H1 (cell line): Measurements from ENCODE around the gene VPS51. TPM values are rescaled to one million over a fixed set of nuclear protein-coding genes. Genes with fewer than 3 reads are reported as not detected.

Experiments used
- CTCF ChIA-PET: fragments of 300-600 bp; sonication (Branson Sonifier 250); formaldehyde crosslinking; loops from one replicate; lab custom pipeline; 2021; ENCODE audit not compliant: partially characterized antibody; lab: Charles Lee
- POLR2A ChIA-PET: fragments of 300-600 bp; sonication (Branson Sonifier 250); formaldehyde crosslinking; loops from one replicate; lab custom pipeline; 2021; ENCODE audit warnings: inconsistent platforms; ENCODE audit not compliant: partially characterized antibody; lab: Charles Lee
- DNase-seq, 2 experiments: peaks; one replicate each; pipeline versions ENCODE4 v3.0.0 to v3.0.0-alpha.2; 2010 to 2022; ENCODE audit warnings: low spot score in 2 of 2, low read depth in 1 of 2, mixed read lengths in 1 of 2
- FAIRE-seq: peaks from 2 replicates; lab custom pipeline; 2011; peaks lifted over from hg19 to GRCh38; lab: Jason Lieb, UNC
- H2AFZ ChIP-seq: 2 replicates; pipeline ENCODE4 v1.8.1; 2012; ENCODE audit warnings: low read length, inconsistent platforms
- H2AK5ac ChIP-seq: 2 replicates; pipeline ENCODE4 v1.6.1; 2013; ENCODE audit warnings: low read depth, low read length
- H2BK120ac ChIP-seq: replicated peaks from 2 replicates; pipeline ENCODE3; 2013; ENCODE audit warnings: low read depth, low read length, inconsistent platforms
- H2BK12ac ChIP-seq: 2 replicates; pipeline ENCODE4 v1.6.1; 2013; ENCODE audit warnings: low read depth, low read length
- H2BK15ac ChIP-seq: 2 replicates; pipeline ENCODE4 v1.6.1; 2013; ENCODE audit warnings: low read length
- H2BK20ac ChIP-seq: 2 replicates; pipeline ENCODE4 v1.6.1; 2013; ENCODE audit warnings: low read length
- H2BK5ac ChIP-seq: 2 replicates; pipeline ENCODE4 v1.6.1; 2013; ENCODE audit warnings: low read depth, low read length
- H3K14ac ChIP-seq: 2 replicates; pipeline ENCODE4 v1.6.1; 2013; ENCODE audit warnings: inconsistent platforms; ENCODE audit not compliant: insufficient read length
- H3K18ac ChIP-seq: 2 replicates; pipeline ENCODE4 v1.6.1; 2013; ENCODE audit warnings: low read length; ENCODE audit errors: extremely low read depth
- H3K23ac ChIP-seq: 2 replicates; pipeline ENCODE4 v1.6.1; 2013; ENCODE audit warnings: inconsistent platforms; ENCODE audit not compliant: insufficient read length
- H3K23me2 ChIP-seq: 2 replicates; pipeline ENCODE4 v1.6.1; 2013; ENCODE audit warnings: low read depth, low read length
- H3K27ac ChIP-seq: 2 replicates; pipeline ENCODE4 v1.6.1; 2011; ENCODE audit warnings: low read depth, low read length, inconsistent platforms
- H3K27me3 ChIP-seq, 4 experiments: replicated peaks in 1 of 4; 1 replicate in 1 of 4; 2 replicates in 3 of 4; pipeline versions ENCODE4 v1.6.1 to v1.8.1; 2011 to 2013; ENCODE audit warnings: low read length in 3 of 4, mild to moderate bottlenecking in 3 of 4, inconsistent platforms in 2 of 4, mixed read lengths in 2 of 4, moderate library complexity in 1 of 4; ENCODE audit not compliant: control insufficient read depth in 3 of 4, insufficient read depth in 3 of 4; ENCODE audit errors: extremely low read depth in 1 of 4
- H3K36me3 ChIP-seq, 4 experiments: 2 replicates each; pipeline versions ENCODE4 v1.6.1 to v1.8.1; 2011 to 2013; ENCODE audit warnings: mild to moderate bottlenecking in 4 of 4, low read length in 3 of 4, moderate library complexity in 2 of 4, control low read depth in 1 of 4, inconsistent platforms in 1 of 4; ENCODE audit not compliant: insufficient read depth in 4 of 4, control insufficient read depth in 2 of 4
- H3K4ac ChIP-seq: replicated peaks from 2 replicates; pipeline ENCODE3; 2013; ENCODE audit warnings: low read length, low read depth, mixed read lengths, inconsistent platforms; ENCODE audit not compliant: insufficient read length
- H3K4me1 ChIP-seq, 4 experiments: replicated peaks in 1 of 4; 1 replicate in 1 of 4; 2 replicates in 3 of 4; pipeline versions ENCODE4 v1.6.1 to v1.8.1; 2011 to 2013; ENCODE audit warnings: low read length in 3 of 4, inconsistent platforms in 2 of 4, mixed read lengths in 1 of 4; ENCODE audit not compliant: insufficient read depth in 4 of 4, control insufficient read depth in 3 of 4
- H3K4me2 ChIP-seq, 2 experiments: 2 replicates each; pipeline versions ENCODE4 v1.6.1 to v1.8.1; 2011 to 2013; ENCODE audit warnings: low read depth in 2 of 2, low read length in 2 of 2, control low read depth in 1 of 2, inconsistent platforms in 1 of 2, mild to moderate bottlenecking in 1 of 2; ENCODE audit not compliant: insufficient read depth in 1 of 2
- H3K4me3 ChIP-seq, 4 experiments: fragments of 200-600, 300-600 bp in 1 of 4; sonication (generic), shearing (Covaris generic), sonication (Bioruptor Twin) in 1 of 4; 2 replicates each; pipeline versions ENCODE4 v1.5.1 to v1.8.1; 2011 to 2016; ENCODE audit warnings: low read length in 4 of 4, low read depth in 3 of 4, control low read depth in 2 of 4, inconsistent platforms in 2 of 4, mild to moderate bottlenecking in 2 of 4, mixed read lengths in 1 of 4, moderate library complexity in 1 of 4; ENCODE audit not compliant: insufficient read depth in 2 of 4; ENCODE audit errors: extremely low read depth in 1 of 4
- H3K56ac ChIP-seq: replicated peaks from 2 replicates; pipeline ENCODE3; 2013; ENCODE audit warnings: low read depth, mild to moderate bottlenecking, mixed read lengths, low read length, inconsistent platforms; ENCODE audit not compliant: insufficient read length
- H3K79me1 ChIP-seq: 2 replicates; pipeline ENCODE4 v1.6.1; 2013; ENCODE audit warnings: low read depth, low read length, control low read depth
- H3K79me2 ChIP-seq, 2 experiments: 2 replicates each; pipeline versions ENCODE4 v1.6.1 to v1.8.1; 2012 to 2013; ENCODE audit warnings: low read length in 2 of 2, mild to moderate bottlenecking in 2 of 2, inconsistent platforms in 1 of 2; ENCODE audit not compliant: insufficient read depth in 2 of 2, control insufficient read depth in 1 of 2
- H3K9ac ChIP-seq, 4 experiments: replicated peaks in 1 of 4; 1 replicate in 1 of 4; 2 replicates in 3 of 4; pipeline versions ENCODE4 v1.6.1 to v1.8.1; 2011 to 2013; ENCODE audit warnings: low read depth in 3 of 4, low read length in 3 of 4, control low read depth in 2 of 4, mild to moderate bottlenecking in 2 of 4, moderate library complexity in 2 of 4, inconsistent platforms in 1 of 4; ENCODE audit errors: extremely low read depth in 1 of 4
- H3K9me3 ChIP-seq, 2 experiments: 2 replicates each; pipeline versions ENCODE4 v1.6.1 to v1.8.1; 2012 to 2013; ENCODE audit warnings: mild to moderate bottlenecking in 2 of 2, moderate library complexity in 2 of 2, control low read depth in 1 of 2, inconsistent platforms in 1 of 2, low read depth in 1 of 2, low read length in 1 of 2, mixed read lengths in 1 of 2; ENCODE audit not compliant: insufficient read depth in 2 of 2
- H4K20me1 ChIP-seq, 2 experiments: replicated peaks in 1 of 2; 2 replicates each; pipeline versions ENCODE3 to v1.8.1; 2011 to 2013; ENCODE audit warnings: inconsistent platforms in 2 of 2, low read length in 2 of 2, mild to moderate bottlenecking in 1 of 2; ENCODE audit not compliant: insufficient read depth in 2 of 2, control insufficient read depth in 1 of 2
- H4K5ac ChIP-seq: 2 replicates; pipeline ENCODE4 v1.6.1; 2013; ENCODE audit warnings: low read length, low read depth, mixed read lengths, inconsistent platforms; ENCODE audit not compliant: insufficient read length
- H4K8ac ChIP-seq: 2 replicates; pipeline ENCODE4 v1.8.0; 2013; ENCODE audit warnings: mild to moderate bottlenecking, moderate library complexity, low read length, inconsistent platforms; ENCODE audit not compliant: insufficient read depth; ENCODE audit errors: extremely low read depth
- H4K91ac ChIP-seq: replicated peaks from 2 replicates; pipeline ENCODE3; 2013; ENCODE audit warnings: low read length, mixed read lengths, inconsistent platforms; ENCODE audit not compliant: insufficient read length
- BACH1 ChIP-seq: IDR thresholded peaks from 2 replicates; pipeline ENCODE4 v1.6.1; 2012; ENCODE audit warnings: low read length, improper control_type of control experiment
- CBX5 ChIP-seq: fragments of 300-800, 300-1000 bp; sonication (generic); IDR thresholded peaks from 2 replicates; pipeline ENCODE4 v1.7.1; 2016; ENCODE audit warnings: antibody characterized with exemption, low read length, low read depth
- CBX8 ChIP-seq: fragments of 300-800, 300-1000 bp; sonication (generic); IDR thresholded peaks from 2 replicates; pipeline ENCODE4 v1.7.1; 2016; ENCODE audit warnings: low read depth, low read length, borderline replicate concordance
- CHD2 ChIP-seq: IDR thresholded peaks from 2 replicates; pipeline ENCODE4 v1.6.1; 2012; ENCODE audit warnings: low read length, improper control_type of control experiment
- E2F6 ChIP-seq: IDR thresholded peaks from 2 replicates; pipeline ENCODE4 v1.6.1; 2012; ENCODE audit warnings: inconsistent platforms
- FOSL1 ChIP-seq: IDR thresholded peaks from 2 replicates; pipeline ENCODE4 v1.6.1; 2011; ENCODE audit warnings: mild to moderate bottlenecking, low read depth, low read length, moderate library complexity; ENCODE audit not compliant: insufficient read depth
- GABPA ChIP-seq: IDR thresholded peaks from 2 replicates; pipeline ENCODE4 v1.6.1; 2011; ENCODE audit warnings: mild to moderate bottlenecking, low read length, moderate library complexity, borderline replicate concordance; ENCODE audit not compliant: insufficient read depth
- HDAC6 ChIP-seq: IDR thresholded peaks from one replicate; pipeline ENCODE4 v1.7.1; 2012; ENCODE audit warnings: low read depth, mild to moderate bottlenecking, inconsistent platforms, low read length, moderate library complexity
- MAX ChIP-seq: IDR thresholded peaks from 2 replicates; pipeline ENCODE4 v1.6.1; 2012; ENCODE audit warnings: inconsistent platforms
- PHF8 ChIP-seq: fragments of 200-600 bp; sonication (generic); conservative IDR thresholded peaks from 2 replicates; pipeline ENCODE4 v1.7.1; 2012; ENCODE audit warnings: low read depth, mild to moderate bottlenecking, inconsistent platforms, low read length, moderate library complexity
- SAP30 ChIP-seq: fragments of 300-600 bp; sonication (generic); IDR thresholded peaks from 2 replicates; pipeline ENCODE4 v1.7.1; 2012; ENCODE audit warnings: low read length, moderate library complexity, mild to moderate bottlenecking, inconsistent platforms; ENCODE audit not compliant: insufficient read depth, insufficient replicate concordance
- SIRT6 ChIP-seq: IDR thresholded peaks from one replicate; pipeline ENCODE4 v1.7.1; 2012; ENCODE audit warnings: low read length, inconsistent platforms
- SUZ12 ChIP-seq: fragments of 200-600 bp; sonication (generic); IDR thresholded peaks from 2 replicates; pipeline ENCODE4 v1.6.1; 2012; ENCODE audit warnings: mild to moderate bottlenecking, inconsistent platforms, low read length, moderate library complexity, mixed read lengths
- TBP ChIP-seq: IDR thresholded peaks from 2 replicates; pipeline ENCODE4 v1.6.1; 2011; ENCODE audit warnings: low read depth, low read length, improper control_type of control experiment
- WGBS, 2 experiments: shearing (Covaris generic) in 1 of 2; methylation state at CpG; one replicate each; pipeline versions ENCODE4 v1.1.6 to v1.1.7; 2013 to 2015; ENCODE audit warnings: low lambda C conversion rate in 2 of 2, mixed read lengths in 2 of 2, inconsistent platforms in 1 of 2, low coverage in 1 of 2, missing lambda C conversion rate in 1 of 2; ENCODE audit not compliant: insufficient replicate concordance in 2 of 2, insufficient coverage in 1 of 2, insufficient read length in 1 of 2; ENCODE audit errors: extremely low coverage in 1 of 2, missing lambda C conversion rate in 1 of 2; 5-methylcytosine and 5-hydroxymethylcytosine counted together
- polyA plus RNA-seq, 7 experiments: library from polyadenylated mRNA; depleted of rRNA in 3 of 7; stranded (reverse) in 5 of 7; unstranded in 2 of 7; fragments of >200 nt in 5 of 7; fragments of 200-250 nt in 2 of 7; gene quantifications; 1 replicate in 5 of 7; 2 replicates in 1 of 7; 4 replicates in 1 of 7; pipeline versions ENCODE4 v1.2.1 to v1.2.3, GENCODE V29; 2011 to 2013; ENCODE audit warnings: missing spikeins in 2 of 7, mixed read lengths in 2 of 7
- total RNA-seq: library from RNA; stranded (reverse); fragmentation: NEBNext Ultra II Directional; extraction: Animal tissue kit (Norgen Biotek cat#: 25700); gene quantifications from 2 replicates; pipeline ENCODE4 v1.2.1, GENCODE V29; 2021

VPS51 gene
- total and polyA plus RNA-seq, 2 of the 8 experiments (the other 6 are each of a cell fraction or from before 2014, with no cell fraction given): 97.4 to 142 TPM

- CTCF ChIA-PET: interaction anchor here (1.0 kb wide), 1 partner anchor 33 kb away, joined by 3 read pairs; the partner anchor contains the start of gene CAPN1
- no peak for FAIRE-seq
- WGBS, 2 experiments: 89% methylated on average over 5 of the region's 5 CpGs; no CpG with 5 or more reads in 1 of the 2 experiments
- TF ChIP-seq CBX5 (no peak), SIRT6 (no peak), SUZ12 (no peak), FOSL1 (no peak), TBP (no peak), SAP30 (no peak), HDAC6 (no peak), CBX8 (no peak), CHD2 (no peak), MAX (no peak), PHF8 (no peak), GABPA (no peak), BACH1 (no peak), E2F6 (no peak)
These were observed 52.6 kb downstream of the VPS51 start for GRCh38 chr11:65148657-65149056.

More at GRCh38 chr11:65148657-65149056, 52.6 kb downstream of the VPS51 start:
- Histone ChIP-seq H3K27ac (no peak overlapping the region), H4K20me1 (no peaks in the 10 kb centered on the region), H3K23me2 (no peaks in the 10 kb centered on the region), H3K79me2 (no peaks in the 10 kb centered on the region), H3K4ac (no peak overlapping the region), H3K56ac (no peak overlapping the region), H2AFZ (no peak overlapping the region), H3K23ac (no peak overlapping the region), H3K14ac (no peak overlapping the region), H4K91ac (no peak overlapping the region), H3K27me3 (no peaks in the 10 kb centered on the region), H3K4me1 (no peaks in the 10 kb centered on the region), H2BK120ac (no peak overlapping the region), H2BK15ac (no peak overlapping the region), H2BK5ac (no peak overlapping the region), H3K4me2 (no peak overlapping the region), H3K18ac (no peak overlapping the region), H2BK12ac (no peak overlapping the region), H2AK5ac (no peak overlapping the region), H3K9me3 (peaks cover 0 to 7% of the 10 kb centered on the region in 2 experiments; a peak in 1 of 4 replicates), H3K36me3 (no peaks in the 10 kb centered on the region), H3K9ac (no peak overlapping the region), H4K5ac (no peak overlapping the region), H4K8ac (no peak overlapping the region), H3K4me3 (no peak overlapping the region), H2BK20ac (no peak overlapping the region), H3K79me1 (no peaks in the 10 kb centered on the region)
- POLR2A ChIA-PET: interaction anchor here (1.0 to 1.1 kb wide), 2 partner anchors 12 to 18 kb away, joined by 3 to 4 read pairs; no protein-coding TSS in a partner anchor
- DNase-seq: no peak
